Brain microvascular endothelial cell (primary cell): Measurements from ENCODE around the gene ZNF827.
A peak's percentile ranks its signal among the peaks of the same experiment; 100 is the strongest.

Source experiments
- DNase-seq: peaks from one replicate; pipeline ENCODE4 v3.0.0-alpha.2; 2020
- H3K27ac ChIP-seq: fragments of 250-450 bp; sonication (Bioruptor Pico); 2 replicates; pipeline ENCODE4 v1.5.1; 2020; ENCODE audit warnings: mild to moderate bottlenecking, moderate library complexity
- H3K27me3 ChIP-seq: fragments of 250-450 bp; sonication (Bioruptor Pico); replicated peaks from 2 replicates; pipeline ENCODE4 v1.5.1; 2020; ENCODE audit warnings: mild to moderate bottlenecking
- H3K36me3 ChIP-seq: fragments of 250-450 bp; sonication (Bioruptor Pico); replicated peaks from 2 replicates; pipeline ENCODE4 v1.5.1; 2020; ENCODE audit warnings: mild to moderate bottlenecking
- H3K4me3 ChIP-seq: 2 replicates; pipeline ENCODE4 v1.5.1; 2011; ENCODE audit warnings: low read depth, mild to moderate bottlenecking, control low read depth, low read length, moderate library complexity
- CTCF ChIP-seq: IDR thresholded peaks from 2 replicates; pipeline ENCODE4 v1.5.1; 2011; ENCODE audit warnings: low read depth, mild to moderate bottlenecking, moderate library complexity, low read length, control low read depth, inconsistent platforms; ENCODE audit errors: missing control alignments
- in situ Hi-C: cut with HindIII; loops from 2 replicates; pipeline ENCODE4 v1.10.0; 2017; ENCODE audit warnings: low sequenced_read_pairs, low pct_ligation_motif_present

The ZNF827 gene

GRCh38 chr4:145938618-145939440 is at the start of gene ZNF827:
TSS of gene ZNF827 (minus strand) at chr4:145938823. CDS start at chr4:145938407, 416 bp downstream.
- in situ Hi-C loops = no loop called here
- Histone ChIP-seq H3K36me3 (no peaks in the 10 kb centered on the region), H3K27ac (peak within 1 kb of the TSS; percentile 84), H3K27me3 (no peaks in the 10 kb centered on the region), H3K4me3 (peak within 1 kb of the TSS; percentile 89)
- TF ChIP-seq CTCF = no peak
- DNase-seq = peak; percentile 78

GRCh38 chr4:145984563-145984962 is 45.9 kb upstream of the ZNF827 start:
- Histone ChIP-seq H3K27me3 (no peaks in the 10 kb centered on the region), H3K4me3 (no peak overlapping the region), H3K27ac (no peak overlapping the region), H3K36me3 (no peaks in the 10 kb centered on the region)
- no peak for TF ChIP-seq CTCF
- DNase-seq = no peak
- in situ Hi-C loops = no loop called here

GRCh38 chr4:145982791-145983190 is 44.2 kb upstream of the ZNF827 start:
- in situ Hi-C loops = no loop called here
- DNase-seq = no peak

GRCh38 chr4:145979160-145979559 is 40.5 kb upstream of the ZNF827 start:
- no peak for DNase-seq
- no peaks in the 10 kb centered on the region for H3K36me3 ChIP-seq
- no peak for TF ChIP-seq CTCF
- H3K27me3 ChIP-seq = no peaks in the 10 kb centered on the region
- in situ Hi-C loops = no loop called here
- no peak overlapping the region for H3K4me3 ChIP-seq
- no peak overlapping the region for H3K27ac ChIP-seq

More at GRCh38 chr4:145982791-145983190, 44.2 kb upstream of the ZNF827 start:
- H3K4me3 ChIP-seq = no peak overlapping the region
- no peaks in the 10 kb centered on the region for H3K36me3 ChIP-seq
- TF ChIP-seq CTCF = no peak
- H3K27me3 ChIP-seq = no peaks in the 10 kb centered on the region
- H3K27ac ChIP-seq = no peak overlapping the region

GRCh38 chr4:145976680-145977079 is 38.1 kb upstream of the ZNF827 start:
- TF ChIP-seq CTCF = no peak
- no peaks in the 10 kb centered on the region for H3K36me3 ChIP-seq
- in situ Hi-C loops = no loop called here
- H3K27me3 ChIP-seq = no peaks in the 10 kb centered on the region
- H3K27ac ChIP-seq = no peak overlapping the region
- H3K4me3 ChIP-seq = no peak overlapping the region
- no peak for DNase-seq
